Endothelial cell of umbilical vein (primary cell): ENCODE data around the gene LPAR1. TPM values are rescaled to one million over a fixed set of nuclear protein-coding genes. Genes with fewer than 3 reads are reported as not detected.

ENCODE experiments used
- BruUV-seq: library from RNA; stranded (reverse); fragments of 400-500 nt; replicated peaks from 2 replicates; lab custom pipeline; 2021; lab: Mats Ljungman, UMichigan
- CTCF ChIA-PET: fragments of 300-600, 350-600 bp; sonication (Branson Sonifier 250); formaldehyde crosslinking; loops from one replicate; lab custom pipeline; 2021; ENCODE audit warnings: antibody characterized with exemption, inconsistent platforms; lab: Charles Lee
- POLR2A ChIA-PET: fragments of 300-600, 350-600 bp; sonication (Branson Sonifier 250); formaldehyde crosslinking; loops from one replicate; lab custom pipeline; 2021; ENCODE audit warnings: antibody characterized with exemption, inconsistent platforms; lab: Charles Lee
- DNase-seq: peaks from one replicate; pipeline ENCODE4 v3.0.0-alpha.2; 2011; ENCODE audit warnings: low read depth, low spot score
- FAIRE-seq: peaks from 2 replicates; lab custom pipeline; 2011; peaks lifted over from hg19 to GRCh38; lab: Jason Lieb, UNC
- H2AFZ ChIP-seq: 2 replicates; pipeline ENCODE4 v1.6.0; 2012; ENCODE audit warnings: low read depth, low read length, control low read depth, inconsistent platforms
- H3K27ac ChIP-seq: 2 replicates; pipeline ENCODE4 v1.5.1; 2011; ENCODE audit warnings: low read depth, mild to moderate bottlenecking, control low read depth, low read length, moderate library complexity; ENCODE audit not compliant: insufficient read depth
- H3K27me3 ChIP-seq, 2 experiments: 2 replicates each; pipeline versions ENCODE4 v1.6.0 to v1.6.1; 2011; ENCODE audit warnings: low read length in 2 of 2, mixed read lengths in 1 of 2; ENCODE audit not compliant: control insufficient read depth in 2 of 2, insufficient read depth in 2 of 2
- H3K36me3 ChIP-seq, 2 experiments: 2 replicates in 1 of 2; 3 replicates in 1 of 2; pipeline ENCODE4 v1.5.1; 2011; ENCODE audit warnings: low read length in 2 of 2, mild to moderate bottlenecking in 1 of 2, moderate library complexity in 1 of 2; ENCODE audit not compliant: control insufficient read depth in 2 of 2, insufficient read depth in 2 of 2; ENCODE audit errors: extremely low read depth in 1 of 2
- H3K4me1 ChIP-seq: 3 replicates; pipeline ENCODE4 v1.5.1; 2011; ENCODE audit warnings: mild to moderate bottlenecking, low read length; ENCODE audit not compliant: control insufficient read depth, insufficient read depth; ENCODE audit errors: extremely low read depth
- H3K4me2 ChIP-seq: 2 replicates; pipeline ENCODE4 v1.6.1; 2011; ENCODE audit warnings: low read length, control low read depth, mixed read lengths; ENCODE audit not compliant: insufficient read depth
- H3K4me3 ChIP-seq, 3 experiments: fragments of 200-600 bp in 1 of 3; sonication (generic), shearing (Covaris generic) in 1 of 3; replicated peaks in 1 of 3; 2 replicates each; pipeline ENCODE4 v1.5.1; 2011 to 2016; ENCODE audit warnings: control low read depth in 3 of 3, low read length in 3 of 3, mild to moderate bottlenecking in 2 of 3, inconsistent platforms in 1 of 3, low read depth in 1 of 3, moderate library complexity in 1 of 3; ENCODE audit not compliant: insufficient read depth in 1 of 3
- H3K79me2 ChIP-seq: 2 replicates; pipeline ENCODE4 v1.6.0; 2012; ENCODE audit warnings: low read length, inconsistent platforms; ENCODE audit not compliant: control insufficient read depth, insufficient read depth
- H3K9ac ChIP-seq: replicated peaks from 2 replicates; pipeline ENCODE3; 2011; ENCODE audit warnings: low read length, control low read depth; ENCODE audit not compliant: insufficient read depth; ENCODE audit errors: extremely low read depth
- H3K9me1 ChIP-seq: replicated peaks from 3 replicates; pipeline ENCODE4 v1.6.0; 2011; ENCODE audit warnings: mild to moderate bottlenecking, low read length; ENCODE audit not compliant: control insufficient read depth, insufficient read depth; ENCODE audit errors: extremely low read depth
- H3K9me3 ChIP-seq: replicated peaks from 2 replicates; pipeline ENCODE4 v1.5.1; 2012; ENCODE audit warnings: low read length, inconsistent platforms; ENCODE audit not compliant: control insufficient read depth, insufficient read depth
- H4K20me1 ChIP-seq: replicated peaks from 2 replicates; pipeline ENCODE3; 2011; ENCODE audit warnings: mild to moderate bottlenecking, low read length; ENCODE audit not compliant: control insufficient read depth, insufficient read depth; ENCODE audit errors: extremely low read depth
- EZH2 ChIP-seq: IDR thresholded peaks from 2 replicates; pipeline ENCODE4 v1.6.1; 2012; ENCODE audit warnings: borderline replicate concordance, low read depth, mild to moderate bottlenecking, moderate library complexity, low read length, inconsistent platforms; ENCODE audit not compliant: severe bottlenecking
- FOS ChIP-seq: IDR thresholded peaks from 2 replicates; pipeline ENCODE4 v1.6.1; 2011; ENCODE audit warnings: mild to moderate bottlenecking, low read length, moderate library complexity, borderline replicate concordance; ENCODE audit not compliant: insufficient read depth
- GATA2 ChIP-seq: IDR thresholded peaks from 2 replicates; pipeline ENCODE4 v1.7.0; 2011; ENCODE audit warnings: low read depth, mild to moderate bottlenecking, moderate library complexity, mixed read lengths, low read length; ENCODE audit not compliant: insufficient read length, insufficient read depth
- POLR2A ChIP-seq: IDR thresholded peaks from 2 replicates; pipeline ENCODE4 v1.6.1; 2012; ENCODE audit warnings: low read depth, mild to moderate bottlenecking, control low read depth, low read length
- dilution Hi-C: fragments of 300-500 bp; cut with MboI; formaldehyde crosslinking; loops from one replicate; pipeline ENCODE4 v1.15.0; 2019; ENCODE audit warnings: low sequenced_read_pairs; ENCODE audit not compliant: extremely low pct_ligation_motif_present
- intact Hi-C: fragments of 100-400 bp; cut with micrococcal nuclease; formaldehyde crosslinking; loops from one replicate; pipeline ENCODE4 v1.10.0; 2022
- polyA plus RNA-seq, 4 experiments: library from polyadenylated mRNA; depleted of rRNA in 3 of 4; stranded (reverse) in 3 of 4; unstranded in 1 of 4; fragments of >200 nt; gene quantifications; 2 replicates each; pipeline versions ENCODE4 v1.2.1 to v1.2.3, GENCODE V29; 2011 to 2012; ENCODE audit warnings: missing spikeins in 1 of 4
- total RNA-seq: library from RNA; stranded (reverse); gene quantifications from 2 replicates; pipeline ENCODE4 v1.2.3, GENCODE V29; 2021
- TF ChIP-seq, protein P1 (sequence below), 2 donors: IDR thresholded peaks; 1 replicate in 1 of 2; 2 replicates in 1 of 2; pipeline ENCODE4 v1.5.1; 2011; ENCODE audit warnings: low read length in 2 of 2, mild to moderate bottlenecking in 2 of 2, moderate library complexity in 2 of 2, control low read depth in 1 of 2, inconsistent platforms in 1 of 2, low read depth in 1 of 2; ENCODE audit not compliant: insufficient read depth in 1 of 2; ENCODE audit errors: extremely low read depth in 1 of 2
- TF ChIP-seq, protein P2 (sequence below): IDR thresholded peaks from 2 replicates; pipeline ENCODE4 v1.6.1; 2011; ENCODE audit not compliant: insufficient read depth, insufficient read length

Gene LPAR1
- total and polyA plus RNA-seq, 2 donors (not counting 3 experiments of a cell fraction or from before 2014, with no cell fraction given) = 0.88 to 3.0 TPM

DNA sequence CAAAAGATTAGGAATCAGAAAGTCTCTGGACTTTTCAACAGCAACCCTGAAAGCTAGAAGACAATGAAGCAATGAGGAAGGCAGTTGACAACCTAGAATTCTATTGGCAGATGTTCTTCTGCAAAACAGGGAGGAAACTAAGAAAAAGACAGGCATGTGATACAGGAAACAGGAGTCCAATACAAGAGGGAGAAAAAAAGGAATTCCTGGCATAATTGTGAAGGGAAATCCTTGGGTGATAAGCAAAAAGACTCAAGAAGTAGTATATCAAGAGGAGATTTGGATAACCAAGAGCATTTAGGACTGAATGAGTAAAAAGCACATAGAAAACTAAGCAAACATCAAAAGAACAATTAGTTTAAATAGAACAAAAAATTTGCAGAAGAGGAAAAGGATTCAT is 58.6 kb downstream of the LPAR1 start:
- no TSS peak for BruUV-seq
- Histone ChIP-seq H3K79me2 (no peaks in the 10 kb centered on the region), H3K9ac (no peak overlapping the region), H3K36me3 (no peaks in the 10 kb centered on the region), H3K9me3 (no peaks in the 10 kb centered on the region), H3K27me3 (no peaks in the 10 kb centered on the region), H4K20me1 (no peaks in the 10 kb centered on the region), H3K9me1 (no peaks in the 10 kb centered on the region), H3K4me3 (no peak overlapping the region), H3K4me2 (no peak overlapping the region), H3K4me1 (peaks cover 5% of the 10 kb centered on the region), H3K27ac (no peak overlapping the region), H2AFZ (no peak overlapping the region)
- DNase-seq = peak; percentile 10
- ChIA-PET CTCF (interaction anchor here (0.7 kb wide), 1 partner anchor 150 kb away, joined by 3 read pairs; no protein-coding TSS in a partner anchor), POLR2A (no interaction called here)
- FAIRE-seq = no peak
- dilution Hi-C loops = no loop called here
- intact Hi-C loops = no loop called here
- TF ChIP-seq, protein P1, sequence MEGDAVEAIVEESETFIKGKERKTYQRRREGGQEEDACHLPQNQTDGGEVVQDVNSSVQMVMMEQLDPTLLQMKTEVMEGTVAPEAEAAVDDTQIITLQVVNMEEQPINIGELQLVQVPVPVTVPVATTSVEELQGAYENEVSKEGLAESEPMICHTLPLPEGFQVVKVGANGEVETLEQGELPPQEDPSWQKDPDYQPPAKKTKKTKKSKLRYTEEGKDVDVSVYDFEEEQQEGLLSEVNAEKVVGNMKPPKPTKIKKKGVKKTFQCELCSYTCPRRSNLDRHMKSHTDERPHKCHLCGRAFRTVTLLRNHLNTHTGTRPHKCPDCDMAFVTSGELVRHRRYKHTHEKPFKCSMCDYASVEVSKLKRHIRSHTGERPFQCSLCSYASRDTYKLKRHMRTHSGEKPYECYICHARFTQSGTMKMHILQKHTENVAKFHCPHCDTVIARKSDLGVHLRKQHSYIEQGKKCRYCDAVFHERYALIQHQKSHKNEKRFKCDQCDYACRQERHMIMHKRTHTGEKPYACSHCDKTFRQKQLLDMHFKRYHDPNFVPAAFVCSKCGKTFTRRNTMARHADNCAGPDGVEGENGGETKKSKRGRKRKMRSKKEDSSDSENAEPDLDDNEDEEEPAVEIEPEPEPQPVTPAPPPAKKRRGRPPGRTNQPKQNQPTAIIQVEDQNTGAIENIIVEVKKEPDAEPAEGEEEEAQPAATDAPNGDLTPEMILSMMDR (IDR thresholded peaks at IDR 0.05; ENCODE audit: extremely low read depth in 1 of 2, insufficient read depth in 1 of 2, low read depth in 1 of 2, low read length in 2 of 2) = no peak
- TF ChIP-seq FOS = no peak
- TF ChIP-seq POLR2A = no peak
- TF ChIP-seq, protein P2, sequence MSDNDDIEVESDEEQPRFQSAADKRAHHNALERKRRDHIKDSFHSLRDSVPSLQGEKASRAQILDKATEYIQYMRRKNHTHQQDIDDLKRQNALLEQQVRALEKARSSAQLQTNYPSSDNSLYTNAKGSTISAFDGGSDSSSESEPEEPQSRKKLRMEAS = no peak
- TF ChIP-seq GATA2 = no peak

DNA sequence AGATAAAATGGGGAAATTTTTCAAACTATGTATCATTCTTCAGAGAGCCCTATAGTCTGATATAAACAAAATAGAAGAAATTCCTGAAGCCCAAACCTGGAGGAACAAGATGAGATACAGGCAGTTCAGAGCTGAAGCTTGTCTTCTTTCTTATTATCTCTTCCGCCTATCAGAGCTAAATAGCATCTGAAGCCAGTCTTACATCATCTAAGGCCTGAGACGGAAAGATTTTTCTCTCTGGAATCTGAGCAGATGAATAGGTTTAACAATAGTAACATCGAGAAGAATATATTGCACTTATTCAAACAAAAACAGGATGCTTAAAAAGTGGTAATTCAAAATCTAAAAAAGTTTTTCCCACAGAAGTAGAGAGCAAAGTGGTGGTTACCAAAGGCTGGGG is 59.8 kb downstream of the LPAR1 start:
- DNase-seq = no peak
- intact Hi-C loops = no loop called here

More for the DNA sequence above, 59.8 kb downstream of the LPAR1 start:
- CTCF ChIA-PET = no interaction called here
- Histone ChIP-seq H3K9me3 (no peaks in the 10 kb centered on the region), H3K4me1 (peaks cover 5% of the 10 kb centered on the region), H3K4me3 (no peak overlapping the region), H3K9ac (no peak overlapping the region), H3K9me1 (no peaks in the 10 kb centered on the region), H3K27ac (no peak overlapping the region), H3K79me2 (no peaks in the 10 kb centered on the region), H4K20me1 (no peaks in the 10 kb centered on the region), H3K4me2 (no peak overlapping the region), H3K36me3 (no peaks in the 10 kb centered on the region), H3K27me3 (no peaks in the 10 kb centered on the region), H2AFZ (no peak overlapping the region)
- POLR2A ChIA-PET = no interaction called here
- BruUV-seq = no TSS peak
- FAIRE-seq = no peak
- TF ChIP-seq EZH2 (no peak), POLR2A (no peak)
- dilution Hi-C loops = no loop called here
